Activated CD4-positive, CD25-positive, alpha-beta regulatory T cell treated with anti-CD3 and anti-CD28 coated beads, Interleukin-2, amount 50 U/mL, for 72 hours (primary cell): ENCODE measurements around the gene ELMO3.

Source experiments
- DNase-seq: peaks from one replicate; pipeline ENCODE4 v3.0.0; 2021

Gene ELMO3

GRCh38 chr16:67199808-67200198 lies 872 bp downstream of the ELMO3 start:
- DNase-seq, result no peak

- no peak for DNase-seq
Measured at GRCh38 chr16:67200491-67200890, 1.6 kb downstream of the ELMO3 start.

DNA sequence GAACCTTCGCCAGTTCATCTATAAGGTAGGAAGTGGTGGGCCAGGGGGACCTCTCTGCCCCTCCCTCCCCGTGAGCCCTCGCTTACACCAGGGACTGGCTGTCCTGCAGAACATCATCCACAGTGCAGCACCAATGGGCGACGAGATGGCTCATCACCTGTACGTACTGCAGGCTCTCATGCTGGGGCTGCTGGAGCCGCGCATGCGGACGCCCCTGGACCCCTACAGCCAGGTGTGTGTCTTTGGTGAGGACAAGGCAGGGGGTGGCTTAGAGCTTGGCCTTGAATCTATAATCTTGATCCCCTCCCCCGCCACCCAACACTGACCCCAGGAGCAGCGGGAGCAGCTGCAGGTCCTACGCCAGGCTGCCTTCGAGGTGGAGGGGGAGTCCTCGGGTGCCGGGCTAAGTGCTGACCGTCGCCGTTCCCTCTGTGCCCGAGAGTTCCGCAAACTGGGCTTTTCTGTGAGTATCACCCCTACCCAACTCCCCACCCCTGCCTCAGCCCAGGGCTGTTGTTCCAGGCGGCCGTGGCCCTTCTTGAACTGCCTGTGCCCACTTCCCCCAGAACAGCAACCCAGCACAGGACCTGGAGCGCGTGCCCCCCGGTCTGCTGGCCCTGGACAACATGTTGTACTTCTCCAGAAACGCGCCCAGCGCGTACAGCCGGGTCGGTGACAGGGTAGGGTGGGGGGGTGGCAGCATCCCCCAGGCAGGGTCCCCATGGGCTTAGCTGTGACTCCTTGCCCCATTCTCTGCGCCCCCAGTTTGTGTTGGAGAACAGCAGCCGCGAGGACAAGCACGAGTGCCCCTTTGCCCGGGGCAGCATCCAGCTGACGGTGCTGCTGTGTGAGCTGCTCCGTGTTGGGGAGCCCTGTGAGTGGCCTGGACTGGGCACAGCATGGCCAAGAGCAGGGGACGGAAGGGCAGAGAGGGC lies 2.7 kb downstream of the ELMO3 start:
- no peak for DNase-seq

- no peak for DNase-seq
Measured at GRCh38 chr16:67202426-67202825, 3.5 kb downstream of the ELMO3 start.

DNA sequence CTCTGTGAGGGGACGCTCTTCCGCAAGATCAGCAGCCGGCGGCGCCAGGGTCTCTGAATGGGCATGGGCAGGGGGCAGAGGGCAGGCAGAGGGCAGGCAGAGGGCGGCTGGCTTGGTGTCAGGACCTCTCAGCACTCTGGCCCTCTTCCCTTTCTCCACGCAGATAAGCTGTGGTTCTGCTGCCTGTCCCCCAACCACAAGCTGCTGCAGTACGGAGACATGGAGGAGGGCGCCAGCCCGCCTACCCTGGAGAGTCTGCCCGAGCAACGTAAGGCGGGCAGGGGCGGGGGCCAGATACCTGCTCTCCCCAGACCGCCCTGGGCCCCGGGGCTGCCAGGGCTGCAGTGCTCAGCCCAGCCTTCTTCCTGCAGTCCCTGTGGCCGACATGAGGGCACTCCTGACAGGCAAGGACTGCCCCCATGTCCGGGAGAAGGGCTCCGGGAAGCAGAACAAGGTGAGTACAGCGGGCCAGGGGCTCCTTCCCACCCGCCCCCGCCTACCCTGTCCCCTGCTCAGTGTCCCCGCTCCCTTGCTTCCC lies 4.1 kb downstream of the ELMO3 start:
- DNase-seq, result no peak

DNA sequence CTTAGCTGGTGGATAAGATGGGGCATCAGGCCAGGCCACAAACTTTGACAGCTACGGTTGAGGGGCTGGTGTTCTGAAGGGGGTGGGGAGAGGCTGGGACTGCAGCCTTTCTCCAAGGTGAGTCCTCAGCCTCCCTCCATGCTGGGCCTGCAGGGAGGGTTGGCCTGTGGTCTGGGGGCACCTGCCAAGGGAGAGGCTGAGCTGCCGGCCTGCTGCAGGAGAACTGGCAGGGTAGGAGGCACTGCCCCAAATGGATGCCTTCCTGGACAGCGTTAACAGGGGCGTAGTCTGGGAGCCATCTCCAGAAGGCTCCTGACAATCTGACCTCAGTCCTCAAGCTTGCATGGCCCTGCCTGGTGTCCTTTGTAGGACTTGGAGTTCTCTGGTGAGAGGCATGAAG lies 5.1 kb downstream of the ELMO3 start:
- no peak for DNase-seq

DNA sequence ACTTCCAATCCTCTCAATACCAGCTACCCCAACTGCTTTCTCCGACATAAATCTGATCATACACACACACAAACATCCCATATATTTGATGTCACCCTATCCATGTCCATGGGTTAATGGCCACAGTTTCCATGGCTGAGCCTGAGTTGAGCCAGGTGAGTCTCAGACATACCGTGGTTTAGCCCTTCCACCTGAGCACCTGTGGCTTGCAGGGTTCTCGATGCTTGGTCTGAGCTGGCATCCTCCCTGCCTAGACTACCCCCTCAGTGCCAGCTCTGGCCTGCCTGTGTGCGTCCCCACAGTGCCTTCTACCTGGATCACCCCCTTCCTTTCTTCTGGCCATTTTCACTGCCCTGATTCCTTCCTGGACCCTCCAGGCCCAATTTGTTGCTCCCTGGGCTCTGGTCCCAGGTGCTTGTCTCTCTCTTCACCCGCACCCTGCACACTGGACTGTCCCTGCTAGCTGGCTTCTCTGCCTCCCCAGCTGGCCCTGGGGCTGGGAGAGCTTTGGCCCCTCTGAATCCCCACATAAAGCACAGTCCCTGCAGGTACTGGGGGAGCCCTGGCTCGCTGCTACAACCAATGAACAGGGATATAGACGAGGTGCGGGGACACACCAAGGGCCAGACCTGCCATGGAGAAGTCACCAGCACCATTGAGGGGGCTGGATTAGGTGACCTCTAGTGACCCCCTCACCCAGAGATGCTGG lies 7.4 kb downstream of the ELMO3 start:
- no peak for DNase-seq

DNA sequence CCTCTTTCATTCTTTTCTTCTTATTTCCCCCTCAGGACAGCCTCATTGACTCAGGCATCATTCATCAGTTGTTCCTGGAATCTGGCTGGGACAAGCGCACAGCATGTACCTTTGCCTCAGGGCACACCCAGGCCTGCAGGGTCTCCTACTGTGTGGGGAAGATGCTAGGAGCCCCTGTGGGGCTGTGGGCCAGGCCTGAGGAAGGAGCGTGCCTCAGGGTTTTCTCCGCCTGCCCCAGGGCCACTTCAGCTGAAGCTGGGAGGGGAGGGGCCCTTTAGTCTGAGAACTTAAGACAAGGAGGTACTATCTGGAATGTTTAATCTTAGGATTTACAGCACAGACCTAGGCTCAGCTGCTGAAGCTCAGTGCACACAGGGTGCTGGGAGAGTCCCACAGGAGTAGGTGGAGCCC lies 7.9 kb downstream of the ELMO3 start:
- DNase-seq, result no peak

DNA sequence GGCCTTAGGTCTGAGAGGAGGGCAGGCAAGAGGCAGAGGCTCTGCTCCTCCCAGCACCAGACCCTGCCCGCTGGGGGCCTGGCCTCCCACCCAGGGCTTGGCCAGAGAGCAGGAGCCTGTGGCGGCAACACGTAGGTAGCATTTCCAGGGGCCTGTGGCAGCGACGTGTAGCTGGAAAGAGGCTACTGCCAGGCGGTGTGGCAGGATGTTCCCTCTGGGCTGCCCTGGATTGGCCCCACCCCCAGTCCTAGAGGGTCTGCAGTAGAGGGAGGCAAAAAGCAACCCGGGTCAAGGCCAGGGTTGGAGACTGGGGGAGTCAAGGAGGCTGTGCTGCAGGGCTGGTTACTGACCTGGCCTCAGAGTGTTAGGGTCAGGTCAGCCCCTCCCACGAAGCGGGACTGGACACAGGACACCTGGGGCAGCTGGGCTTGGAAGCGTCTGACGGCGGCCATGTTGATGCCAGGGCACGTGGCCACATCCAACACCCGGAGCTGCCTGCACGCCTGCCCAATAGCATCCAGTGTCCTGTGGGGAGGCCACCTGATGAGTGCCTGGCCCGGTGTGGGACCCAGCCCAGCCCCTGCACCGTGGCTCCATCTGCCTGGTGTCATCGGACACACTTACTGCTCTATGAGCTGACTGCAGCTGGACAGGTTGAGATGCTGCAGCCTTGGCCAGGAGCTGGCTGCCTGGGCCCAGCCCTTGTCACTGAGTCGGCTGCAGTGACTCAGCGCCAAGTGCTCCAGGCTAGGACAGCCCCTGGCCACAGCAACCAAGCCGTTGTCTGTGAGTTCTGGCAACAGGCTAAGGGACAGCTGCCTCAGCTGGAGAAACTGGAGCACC lies 8.5 kb downstream of the ELMO3 start:
- no peak for DNase-seq

DNA sequence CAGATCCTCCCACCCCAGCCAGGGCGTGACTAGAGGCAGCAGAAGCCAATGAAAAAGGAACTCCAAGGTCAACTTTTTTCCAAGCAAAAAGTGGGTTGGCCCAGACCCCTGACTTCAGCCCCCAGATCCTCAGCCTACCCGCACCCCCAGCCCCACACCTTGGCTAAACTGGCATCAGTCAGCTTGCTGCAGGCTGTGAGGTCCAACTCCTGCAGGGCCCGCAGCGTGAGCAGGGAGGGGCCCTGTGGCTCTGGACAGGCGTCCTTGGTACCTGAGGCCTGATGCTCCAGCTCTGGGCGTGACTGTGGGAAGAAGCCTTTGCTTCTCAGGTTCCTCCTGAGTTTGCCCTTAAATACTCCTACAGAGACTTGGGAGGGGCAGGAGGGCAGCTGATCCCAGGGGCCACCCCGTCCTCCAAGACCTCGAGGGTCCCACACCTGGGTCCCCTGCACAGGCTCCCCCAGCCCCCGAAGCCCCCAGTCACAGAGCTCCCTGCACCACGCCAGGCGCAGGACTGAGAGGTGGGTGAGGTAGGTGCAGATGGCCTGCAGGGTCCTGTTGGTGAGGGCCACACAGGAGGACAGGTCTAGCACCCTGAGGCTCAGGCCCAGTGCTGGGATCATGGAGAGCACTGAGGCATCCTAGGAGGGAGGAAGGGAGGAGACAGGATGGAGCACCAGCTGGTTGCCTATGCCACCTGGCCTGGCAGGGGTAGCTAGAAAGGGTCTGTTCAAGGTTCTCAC lies 9.4 kb downstream of the ELMO3 start:
- no peak for DNase-seq

GRCh38 chr16:67209565-67209964 lies 10.6 kb downstream of the ELMO3 start:
- no peak for DNase-seq

DNA sequence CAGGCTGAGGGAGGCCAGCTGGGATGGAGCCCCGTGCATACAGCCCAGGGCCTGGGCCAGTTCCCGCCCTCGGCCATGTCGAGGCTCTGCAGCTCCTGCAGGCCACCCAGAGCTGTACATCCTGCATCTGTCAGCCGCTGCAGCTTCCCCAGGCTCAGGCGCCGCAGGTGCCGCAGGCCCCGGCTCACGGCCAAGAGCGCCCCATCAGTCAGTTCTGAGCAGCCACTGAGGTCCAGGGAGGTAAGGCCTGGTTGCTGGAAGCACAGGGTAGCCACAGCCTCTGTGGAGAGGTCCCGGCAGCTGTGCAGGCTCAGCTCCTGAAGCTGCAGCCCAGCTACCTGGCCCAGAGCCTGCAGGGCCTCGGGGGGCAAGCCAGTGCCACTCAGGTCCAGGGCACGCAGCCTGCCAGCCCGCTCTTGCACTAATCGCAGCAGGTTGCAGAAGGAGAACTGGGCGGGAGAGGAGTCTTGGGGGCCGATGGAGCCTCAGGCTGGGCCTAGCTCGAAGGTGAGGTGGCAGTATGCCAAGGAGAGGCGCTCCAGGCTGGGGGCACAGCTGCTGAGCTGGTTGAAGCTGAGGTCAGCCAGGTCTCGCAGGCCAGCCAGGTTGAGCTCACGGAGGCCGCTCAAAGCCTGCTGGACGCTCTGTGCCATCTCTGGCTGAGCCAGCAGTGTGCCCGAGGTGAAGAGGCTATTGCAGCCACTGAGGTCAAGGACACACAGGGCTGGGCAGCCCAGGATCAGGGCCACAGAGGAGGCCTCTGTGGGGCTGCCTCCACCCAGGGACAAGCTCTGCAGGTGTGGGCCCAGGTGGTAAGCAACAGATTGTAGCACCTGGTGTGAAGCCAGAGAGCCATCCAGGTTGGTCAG lies 11.4 kb downstream of the ELMO3 start:
- no peak for DNase-seq

- no peak for DNase-seq
Measured at GRCh38 chr16:67211674-67212073, 12.7 kb downstream of the ELMO3 start.

GRCh38 chr16:67212766-67213165 lies 13.8 kb downstream of the ELMO3 start:
- no peak for DNase-seq

DNA sequence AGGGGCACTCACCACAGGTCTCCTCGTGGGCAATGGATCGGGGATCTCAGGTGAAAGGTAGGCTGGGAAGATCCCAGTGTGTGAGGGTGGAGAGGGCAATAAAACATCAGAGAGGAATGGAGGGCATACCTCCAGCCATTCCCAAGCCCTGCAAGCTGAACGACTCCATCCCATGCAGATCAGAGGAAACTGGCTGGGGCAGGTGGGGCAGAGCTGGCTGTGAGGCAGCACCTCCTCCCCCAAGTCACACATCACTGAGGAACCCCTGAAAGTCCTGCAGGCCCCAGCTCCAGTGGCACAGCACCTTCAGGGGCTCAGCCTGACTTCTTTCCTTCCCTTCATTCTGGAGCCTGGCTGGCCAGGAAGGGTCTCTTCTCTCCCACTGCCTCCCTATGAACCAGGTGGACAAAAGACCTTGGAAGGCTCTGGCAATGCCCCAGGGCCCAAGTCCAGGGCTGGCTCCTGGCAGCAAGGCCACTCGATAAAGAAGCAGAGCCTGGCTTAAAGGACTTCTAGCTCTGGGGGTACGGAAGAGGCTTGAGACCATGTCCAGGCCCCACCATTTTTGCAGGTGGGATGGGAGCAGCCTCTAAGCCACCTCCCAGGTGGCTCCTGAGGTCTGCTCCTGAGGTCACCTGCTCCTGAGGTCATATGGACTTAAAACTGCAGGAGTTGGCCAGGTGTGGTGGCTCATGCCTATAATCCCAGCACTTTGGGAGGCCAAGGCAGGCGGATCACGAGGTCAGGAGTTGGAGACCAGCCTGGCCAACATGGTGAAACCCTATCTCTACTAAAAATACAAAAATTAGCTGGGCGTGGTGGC lies 14.5 kb downstream of the ELMO3 start:
- DNase-seq, result no peak

GRCh38 chr16:67215706-67216105 lies 16.8 kb downstream of the ELMO3 start:
- no peak for DNase-seq

GRCh38 chr16:67216612-67217490 lies 17.9 kb downstream of the ELMO3 start:
- no peak for DNase-seq

DNA sequence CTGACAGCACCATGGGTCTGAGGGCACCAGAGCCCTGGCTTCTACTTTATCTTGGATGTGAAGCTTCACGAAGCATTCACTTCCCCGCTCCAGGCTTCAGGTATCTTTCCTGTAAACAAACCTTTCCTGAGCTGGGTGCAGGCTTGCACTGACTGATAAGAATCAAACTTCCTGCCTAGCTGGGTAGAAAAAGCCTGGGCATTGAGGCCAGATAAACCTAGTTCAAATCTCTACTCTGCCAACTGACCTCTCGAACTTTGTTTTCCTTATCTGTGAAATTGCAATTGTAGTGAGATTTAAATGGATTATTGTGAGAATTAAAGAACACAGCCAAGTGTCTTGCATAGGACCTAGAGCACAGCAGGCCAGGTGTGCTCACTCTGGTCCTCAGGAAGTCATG lies 25.1 kb downstream of the ELMO3 start:
- no peak for DNase-seq

DNA sequence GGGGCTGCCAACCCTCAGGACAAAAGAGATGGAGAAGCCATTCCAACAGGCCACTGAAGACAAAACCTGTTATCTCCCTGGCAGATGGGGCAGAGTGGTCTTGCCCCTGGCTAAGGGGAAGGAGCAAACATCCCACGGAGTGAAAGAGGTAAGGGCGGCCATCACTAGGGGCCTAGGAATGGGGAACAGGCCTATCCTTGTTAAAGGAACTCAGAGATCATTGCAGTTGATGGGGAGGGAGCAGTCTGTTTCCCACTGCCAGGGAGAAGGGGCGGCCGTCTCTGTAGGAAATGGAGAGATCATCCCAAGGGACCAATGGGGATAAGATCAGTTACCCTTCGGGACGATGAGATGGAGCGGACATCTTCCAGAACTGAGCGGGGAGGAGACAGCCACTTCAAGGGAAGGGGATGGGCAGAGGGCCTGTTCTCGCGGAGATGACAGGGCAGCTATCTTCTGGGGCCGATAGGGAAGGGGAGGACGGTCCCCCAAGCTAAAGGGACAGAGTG lies 27.4 kb downstream of the ELMO3 start:
- no peak for DNase-seq
